HG03558 (cell line): ENCODE data around the gene RITA1.

Source experiments
- ATAC-seq: cut with Tn5 transposase; IDR thresholded peaks from one replicate; pipeline ENCODE4 v1.9.1; 2021; ENCODE audit warnings: moderate number of reproducible peaks; ENCODE audit not compliant: unreplicated experiment; ENCODE audit errors: extremely low read depth

Gene RITA1

DNA sequence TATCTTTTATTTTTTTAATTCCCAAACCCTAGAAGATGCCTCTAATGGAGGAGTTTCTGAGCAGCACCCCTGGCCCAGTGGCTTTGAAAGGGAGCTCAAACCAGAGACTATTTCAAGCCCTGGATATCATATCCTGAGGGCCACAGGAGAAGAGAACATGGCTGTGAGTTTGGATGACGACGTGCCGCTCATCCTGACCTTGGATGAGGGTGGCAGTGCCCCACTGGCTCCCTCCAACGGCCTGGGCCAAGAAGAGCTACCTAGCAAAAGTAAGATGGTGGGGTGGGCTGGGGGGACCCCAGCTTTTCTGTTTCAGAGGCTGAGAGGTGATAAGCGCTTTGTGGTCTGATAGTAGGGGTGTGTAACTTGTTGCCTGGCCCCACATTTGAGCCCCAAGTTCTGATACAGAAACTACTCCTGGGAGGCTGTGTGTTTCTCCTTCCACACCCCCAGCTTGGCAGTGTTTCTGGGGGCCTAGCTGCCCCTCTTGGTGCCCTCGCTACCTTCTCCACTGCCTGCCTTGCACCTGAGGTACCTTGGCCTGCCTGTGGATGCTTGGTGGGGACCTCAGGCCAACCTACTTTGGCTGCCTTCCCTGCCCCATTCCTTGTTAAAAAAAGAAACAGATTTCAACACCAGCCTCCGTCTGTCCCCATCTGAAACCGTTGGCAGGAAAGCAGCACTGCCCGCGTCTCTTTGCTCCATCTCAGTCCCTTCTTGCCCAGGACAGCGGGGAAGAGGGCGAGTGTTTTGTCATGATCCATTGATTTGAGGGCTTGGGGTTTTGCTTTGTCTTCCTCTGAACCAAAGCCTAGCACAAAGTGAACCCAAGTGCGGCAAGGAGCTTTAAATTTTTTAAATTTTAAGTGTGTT lies 41.4 kb downstream of the RITA1 start:
- no peak for ATAC-seq

DNA sequence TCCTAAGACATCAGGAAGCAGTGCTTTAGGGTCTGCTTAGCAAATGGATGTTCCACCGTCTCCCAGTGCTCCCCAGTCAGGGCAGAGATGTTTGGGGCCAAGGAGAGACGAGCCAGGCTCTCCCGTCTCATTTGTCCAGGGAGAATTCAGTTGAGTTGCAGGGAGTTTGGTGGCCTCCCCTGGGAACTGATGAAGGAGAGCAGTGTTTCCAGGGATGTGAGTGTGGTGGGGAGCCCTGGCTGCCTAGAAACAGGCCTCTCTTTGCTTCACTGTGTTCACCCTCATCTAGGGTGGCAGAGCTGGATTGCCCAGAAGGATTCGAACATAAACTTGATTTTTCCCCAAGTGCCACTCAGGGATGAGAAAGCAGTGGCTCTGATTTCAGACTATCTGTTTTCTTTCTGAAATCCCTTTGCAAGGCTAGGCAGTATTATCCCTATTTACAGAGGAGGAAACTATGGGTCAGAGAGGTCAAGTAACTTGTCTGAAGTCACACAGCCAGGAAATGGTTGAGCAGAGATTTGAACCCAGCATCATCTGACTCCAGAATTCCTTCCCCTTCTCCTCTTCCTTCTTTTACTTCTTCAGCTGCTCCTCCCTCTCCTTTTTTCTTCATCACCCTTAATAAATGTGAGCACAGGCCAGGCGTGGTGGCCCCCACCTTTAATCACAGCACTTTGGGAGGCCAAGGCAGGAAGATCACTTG lies 42.3 kb downstream of the RITA1 start:
- ATAC-seq = no peak

DNA sequence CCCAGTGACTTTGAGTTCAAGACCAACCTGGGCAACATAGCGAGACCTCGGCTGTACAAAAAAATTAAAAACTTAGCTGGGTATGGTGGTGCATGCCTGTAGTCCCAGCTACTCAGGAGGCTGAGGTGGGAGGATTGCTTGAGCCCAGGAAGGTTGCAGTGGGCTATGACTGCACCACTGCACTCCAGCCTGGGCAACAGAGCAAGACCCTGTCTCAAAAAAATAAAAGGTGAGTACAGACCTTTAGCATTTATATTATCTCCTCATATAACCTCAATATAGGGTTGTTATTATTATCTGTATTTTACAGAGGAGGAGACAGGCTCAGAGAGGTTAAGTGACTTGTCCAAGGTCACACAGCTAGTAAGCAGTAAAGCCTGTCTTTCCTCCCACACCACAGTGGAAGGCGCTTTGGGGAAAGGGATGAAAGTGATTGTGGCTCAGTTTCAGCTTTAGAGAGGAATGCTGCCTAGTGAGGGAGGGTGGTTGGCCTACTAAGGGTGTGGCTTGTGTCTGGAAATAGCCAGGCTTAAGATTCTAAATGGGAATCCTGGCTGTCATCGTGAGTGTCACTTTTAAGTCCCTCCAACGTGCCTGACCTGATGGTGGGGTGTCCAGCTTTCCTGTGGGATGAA lies 43.0 kb downstream of the RITA1 start:
- ATAC-seq = no peak

DNA sequence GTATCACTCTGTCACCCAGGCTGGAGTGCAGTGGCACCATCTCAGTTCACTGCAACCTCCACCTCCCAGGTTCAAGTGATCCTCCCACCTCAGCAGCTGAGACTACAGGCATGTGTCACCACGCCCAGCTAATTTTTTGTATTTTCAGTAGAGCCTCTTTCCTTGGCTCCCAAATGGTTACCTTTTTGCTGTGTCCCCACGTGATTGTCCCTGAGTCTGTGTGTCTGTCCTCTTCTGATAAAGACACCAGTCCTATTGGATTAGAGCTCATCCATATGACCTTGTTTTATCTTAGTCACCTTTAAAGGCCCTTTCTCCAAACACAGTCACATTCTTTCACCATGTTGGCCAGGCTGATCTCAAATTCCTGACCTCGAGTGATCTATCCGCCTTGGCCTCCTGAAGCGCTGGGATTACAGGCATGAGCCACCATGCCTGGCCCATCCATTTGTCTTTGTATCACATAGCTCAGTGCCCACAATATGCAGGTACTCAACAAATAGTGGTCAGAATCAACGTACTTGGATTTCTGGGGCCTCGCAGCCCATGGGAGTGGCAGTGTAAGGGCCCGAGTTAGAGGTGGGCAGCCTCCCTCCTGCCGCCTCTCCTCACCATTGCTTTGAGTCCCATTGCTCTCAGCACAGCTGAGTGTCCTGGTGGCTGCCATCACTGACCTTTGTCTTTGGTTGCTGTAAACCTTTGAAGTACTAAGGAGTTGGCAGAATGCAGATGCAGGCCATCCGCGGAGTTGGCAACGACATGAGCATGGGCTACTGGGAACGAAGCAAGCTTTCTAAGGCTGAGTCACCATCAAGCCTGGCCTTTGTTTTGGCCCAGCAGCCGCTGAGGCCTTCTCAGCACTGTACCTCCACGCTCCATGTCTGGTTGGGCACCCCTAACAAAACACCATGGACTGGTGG lies 45.1 kb downstream of the RITA1 start:
- no peak for ATAC-seq

DNA sequence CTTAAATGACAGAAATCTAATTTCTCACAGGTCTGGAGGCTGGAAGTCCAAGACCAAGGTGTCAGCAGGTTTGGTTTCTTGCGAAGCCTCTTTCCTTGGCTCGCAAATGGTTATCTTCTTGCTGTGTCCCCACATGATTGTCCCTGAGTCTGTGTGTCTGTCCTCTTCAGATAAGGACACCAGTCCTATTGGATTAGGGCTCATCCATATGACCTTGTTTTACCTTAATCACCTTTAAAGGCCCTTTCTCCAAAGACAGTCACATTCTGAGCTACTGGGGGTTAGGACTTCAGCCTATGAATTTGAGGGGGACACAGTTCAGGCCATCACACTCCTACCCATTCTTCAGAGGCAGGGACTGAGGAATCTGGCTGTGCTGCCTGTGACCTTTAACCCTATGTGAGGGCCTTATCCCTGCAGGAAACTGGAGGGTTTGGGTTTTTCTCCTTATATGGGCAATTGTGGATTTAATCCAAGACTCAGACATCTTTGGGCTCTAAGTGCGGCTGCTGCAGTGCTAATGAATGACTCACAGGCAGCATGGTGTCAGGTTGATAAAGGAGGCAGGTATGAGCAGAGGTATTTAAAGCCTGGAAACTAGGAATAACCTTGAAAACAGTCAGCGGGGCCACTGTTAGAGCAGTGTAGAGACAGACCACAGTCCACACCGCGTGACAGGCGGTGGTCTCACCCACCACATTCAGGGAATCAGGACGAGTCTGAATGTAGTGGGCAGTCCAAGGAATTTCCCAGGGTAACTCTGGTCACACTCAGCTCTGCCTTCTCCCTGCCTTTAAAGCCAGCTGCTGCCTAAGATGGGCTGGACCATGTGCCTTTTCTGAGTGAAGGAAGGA lies 45.9 kb downstream of the RITA1 start:
- no peak for ATAC-seq

DNA sequence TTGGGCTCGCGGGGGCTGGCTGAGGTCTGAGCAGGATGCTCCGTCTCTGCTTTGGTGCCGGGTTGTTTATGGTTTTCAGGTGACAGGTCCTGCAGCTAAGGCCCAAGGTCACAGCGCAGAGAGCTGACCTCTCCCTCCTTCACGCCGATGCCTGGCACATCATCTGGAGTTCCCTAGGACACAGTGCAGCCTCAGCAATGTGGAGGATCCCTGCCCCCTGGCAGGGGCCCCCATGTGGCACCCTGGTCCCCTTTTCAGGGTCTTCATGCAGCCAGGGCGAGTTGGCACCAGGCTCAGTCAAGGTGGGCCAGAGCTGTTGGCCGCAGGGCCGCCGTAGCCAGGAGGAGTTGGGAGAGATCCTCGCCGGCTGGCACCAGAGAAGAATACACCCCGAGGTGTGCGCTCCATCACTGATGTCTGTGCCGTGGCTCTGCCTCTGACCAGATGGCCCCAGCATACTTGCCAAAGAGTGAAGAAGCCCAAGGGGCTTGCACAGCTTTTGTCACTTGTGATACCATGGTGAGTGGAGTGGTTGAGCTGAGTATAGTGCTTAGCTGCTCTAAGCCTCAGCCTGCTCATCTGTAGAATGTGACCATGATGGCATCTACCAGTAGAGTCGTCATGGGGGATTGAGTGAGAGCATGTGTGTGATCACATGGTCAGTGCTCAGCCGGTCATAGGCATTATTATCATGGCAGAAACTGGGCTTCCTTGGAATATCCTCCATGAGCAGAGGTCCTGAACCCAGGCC lies 46.7 kb downstream of the RITA1 start:
- ATAC-seq = no peak

DNA sequence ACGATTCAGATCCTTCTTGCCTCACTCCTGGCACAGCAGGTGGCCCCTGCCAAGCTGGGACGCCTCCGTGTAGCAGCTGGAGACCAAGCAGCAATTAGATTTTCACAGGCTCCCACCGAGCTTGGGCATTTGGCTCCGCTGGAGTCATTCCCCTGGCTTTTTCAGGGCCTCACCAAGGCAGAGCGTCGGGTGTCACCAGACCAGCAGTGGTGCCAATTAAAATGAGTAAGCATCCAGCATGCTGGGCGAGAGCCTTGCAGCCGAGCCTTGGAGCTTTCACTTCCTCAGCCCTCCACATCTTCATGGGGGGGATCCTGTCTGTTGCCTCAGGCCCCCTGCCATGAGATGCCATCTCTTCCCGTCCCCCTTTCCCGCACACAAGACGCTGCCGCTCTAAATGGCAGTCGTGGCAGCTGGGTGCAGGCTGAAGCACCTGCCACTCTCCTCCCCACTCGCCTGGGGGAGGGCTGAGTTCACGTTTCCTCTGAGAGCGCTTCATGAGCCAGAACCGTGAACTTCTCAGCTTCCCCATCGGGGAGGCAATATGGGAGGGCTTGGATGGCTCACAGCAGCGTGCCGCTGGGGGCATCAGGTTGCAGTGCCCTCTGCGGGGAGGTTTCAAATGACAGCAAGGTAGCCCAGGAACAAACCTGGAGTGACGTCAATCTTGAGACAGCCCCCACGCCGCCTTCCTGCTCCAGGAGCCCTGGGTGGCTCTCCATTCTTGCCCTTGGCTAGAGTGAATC lies 47.5 kb downstream of the RITA1 start:
- ATAC-seq = peak; percentile 38

DNA sequence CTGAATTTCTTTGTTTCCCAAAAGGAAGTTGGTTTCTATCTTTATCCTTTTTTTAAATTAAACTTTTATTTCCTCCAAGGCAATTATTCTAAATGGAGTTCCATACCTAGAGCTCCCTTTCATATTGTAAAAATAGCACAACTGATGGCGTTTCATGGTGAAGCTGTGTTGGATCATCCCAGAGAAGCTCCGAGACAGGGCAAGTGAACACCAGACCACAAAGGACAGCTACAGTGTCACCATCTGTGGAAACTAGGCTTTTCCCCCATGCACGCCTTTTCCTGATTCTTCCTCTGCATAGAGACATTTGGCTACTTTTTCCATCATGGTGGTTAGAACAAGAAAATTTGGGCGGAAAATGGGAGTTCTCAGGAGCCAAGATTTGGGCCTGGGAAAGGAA lies 48.4 kb downstream of the RITA1 start:
- no peak for ATAC-seq

DNA sequence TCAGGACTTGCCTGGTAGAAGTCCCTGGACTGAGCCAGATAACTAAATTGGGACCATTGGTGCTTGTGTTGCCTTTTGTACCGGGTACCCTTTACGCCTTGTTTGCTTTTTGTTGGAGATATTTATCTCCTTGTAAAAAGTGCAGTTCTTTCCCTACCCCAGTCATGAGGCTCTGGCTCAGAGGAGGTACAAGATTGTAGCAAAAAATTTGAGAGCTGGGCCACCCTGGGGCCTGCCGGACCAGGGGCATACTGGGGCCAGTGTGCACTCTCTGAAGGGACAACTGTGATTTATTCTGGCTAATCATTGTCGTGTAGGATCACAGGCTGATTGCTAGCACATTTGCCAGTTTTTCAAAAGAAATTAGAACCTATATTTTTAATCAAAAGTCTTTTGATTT lies 49.0 kb downstream of the RITA1 start:
- ATAC-seq = no peak

DNA sequence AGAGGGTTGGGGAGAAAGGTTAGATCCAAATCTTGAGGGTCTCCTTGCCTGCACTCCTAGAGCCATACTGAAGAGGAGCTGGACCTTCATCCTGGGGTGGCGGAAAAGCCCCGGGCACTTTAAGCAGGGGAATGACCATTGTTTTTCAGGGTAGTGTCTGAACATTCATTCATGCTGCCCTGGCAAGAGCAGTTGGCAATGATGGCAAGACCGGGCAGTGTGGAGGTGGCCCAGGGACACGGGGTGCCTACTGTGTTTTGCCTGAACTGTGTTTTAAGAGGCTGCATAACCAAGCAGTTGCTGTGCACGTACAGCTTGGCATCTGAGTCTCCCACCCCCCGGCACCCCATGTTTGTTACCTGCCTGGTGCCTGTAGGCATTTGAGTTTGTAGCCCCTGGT lies 50.5 kb downstream of the RITA1 start:
- no peak for ATAC-seq

DNA sequence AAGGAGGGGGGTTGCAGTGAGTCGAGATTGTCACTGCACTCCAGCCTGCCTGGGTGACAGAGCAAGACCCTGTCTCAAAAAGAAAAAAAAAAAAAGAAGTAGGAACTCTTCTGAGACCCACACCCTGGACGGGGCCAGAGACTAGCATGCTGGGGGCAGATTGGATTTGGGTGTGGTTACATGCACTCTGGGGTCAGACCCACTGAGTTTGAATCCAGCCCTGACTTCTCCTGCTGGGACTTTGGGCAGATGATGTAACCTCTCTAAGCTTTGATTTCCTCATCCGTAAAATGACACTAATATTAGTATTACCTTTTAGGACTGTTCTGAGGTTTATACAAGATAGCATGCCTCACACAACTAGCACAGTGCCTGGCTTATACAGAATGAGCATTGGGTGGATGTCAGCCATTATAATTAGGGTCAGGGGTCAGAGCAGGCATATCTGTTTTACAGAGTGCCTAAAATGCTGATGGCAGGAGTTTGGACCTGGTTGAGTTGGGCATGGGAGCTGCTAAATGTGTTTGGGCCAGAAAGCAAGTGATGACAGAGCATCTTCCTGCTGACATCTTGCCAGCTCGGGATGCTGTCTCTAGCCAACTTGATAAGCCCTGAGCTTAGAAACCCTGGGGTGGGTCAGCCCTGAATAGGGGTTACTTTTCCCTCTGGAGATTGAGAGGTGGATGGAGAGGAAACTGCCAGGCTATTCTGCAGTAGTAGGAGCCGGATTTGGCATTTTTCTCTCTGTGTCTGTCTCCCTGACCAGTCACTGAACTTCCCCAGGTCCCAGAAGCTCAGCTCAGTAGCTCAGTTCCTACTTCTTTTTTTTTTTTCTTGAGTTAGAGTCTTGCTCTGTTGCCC lies 51.2 kb downstream of the RITA1 start:
- no peak for ATAC-seq

DNA sequence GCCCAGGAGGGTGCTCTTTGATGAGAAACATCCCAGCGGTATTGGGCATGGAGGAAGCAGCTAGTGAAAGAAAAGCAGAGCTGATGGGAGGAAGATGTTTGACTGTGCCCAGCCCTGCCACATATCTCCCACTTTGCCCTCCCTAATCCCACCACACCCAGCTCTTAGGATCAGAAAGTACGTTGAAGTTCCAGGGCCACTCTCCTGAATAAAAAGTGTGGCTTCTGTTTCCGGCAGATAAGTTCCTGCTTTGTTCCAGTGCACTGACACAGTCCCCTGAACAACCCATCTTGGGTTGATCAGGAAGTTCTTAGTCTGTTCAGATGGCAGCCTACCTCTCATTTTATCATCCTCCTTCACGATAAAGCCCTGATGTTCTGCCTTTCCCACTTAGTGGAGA lies 52.2 kb downstream of the RITA1 start:
- ATAC-seq = no peak

DNA sequence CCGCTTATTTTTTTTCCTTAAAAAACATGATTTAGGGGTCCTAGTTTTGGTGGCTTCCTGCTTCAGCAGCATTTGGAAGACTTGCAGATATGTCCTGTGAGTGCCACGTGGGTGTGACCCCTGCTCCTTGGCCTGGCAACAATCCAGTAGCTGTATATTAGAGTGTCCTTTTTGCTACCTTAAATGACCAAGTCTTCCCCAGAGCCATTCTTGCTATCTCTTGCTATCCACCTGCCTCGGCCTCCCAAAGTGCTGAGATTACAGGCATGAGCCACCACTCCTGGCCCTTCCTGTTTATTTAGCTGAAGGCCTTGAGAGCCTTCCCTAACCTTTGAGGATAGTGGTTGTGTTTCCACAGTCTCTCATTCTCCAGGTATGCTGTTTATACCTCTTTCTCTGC lies 52.8 kb downstream of the RITA1 start:
- no peak for ATAC-seq

DNA sequence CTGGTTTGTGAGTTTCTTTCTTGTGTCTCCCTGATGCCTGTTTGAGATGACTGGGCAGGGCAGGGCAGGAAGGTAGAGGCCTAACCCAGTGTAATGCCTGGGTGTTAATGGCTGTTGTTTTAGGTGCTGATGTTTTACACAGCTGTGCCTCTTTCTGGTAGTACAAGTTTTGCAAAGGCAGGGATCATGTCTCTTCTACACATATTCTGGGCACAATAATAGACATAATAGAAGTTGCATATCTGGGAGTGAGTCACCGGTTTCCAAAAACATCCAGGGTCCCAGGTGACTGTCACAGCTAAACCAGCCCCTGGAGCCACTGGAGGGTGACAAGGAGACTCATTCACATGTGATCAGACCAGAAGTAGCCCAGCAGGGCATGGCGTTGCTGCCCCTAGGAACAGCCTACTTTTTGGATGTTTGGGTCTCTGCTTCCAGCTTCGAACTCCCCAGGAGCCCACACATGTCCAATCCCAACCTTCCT lies 53.8 kb downstream of the RITA1 start:
- no peak for ATAC-seq

DNA sequence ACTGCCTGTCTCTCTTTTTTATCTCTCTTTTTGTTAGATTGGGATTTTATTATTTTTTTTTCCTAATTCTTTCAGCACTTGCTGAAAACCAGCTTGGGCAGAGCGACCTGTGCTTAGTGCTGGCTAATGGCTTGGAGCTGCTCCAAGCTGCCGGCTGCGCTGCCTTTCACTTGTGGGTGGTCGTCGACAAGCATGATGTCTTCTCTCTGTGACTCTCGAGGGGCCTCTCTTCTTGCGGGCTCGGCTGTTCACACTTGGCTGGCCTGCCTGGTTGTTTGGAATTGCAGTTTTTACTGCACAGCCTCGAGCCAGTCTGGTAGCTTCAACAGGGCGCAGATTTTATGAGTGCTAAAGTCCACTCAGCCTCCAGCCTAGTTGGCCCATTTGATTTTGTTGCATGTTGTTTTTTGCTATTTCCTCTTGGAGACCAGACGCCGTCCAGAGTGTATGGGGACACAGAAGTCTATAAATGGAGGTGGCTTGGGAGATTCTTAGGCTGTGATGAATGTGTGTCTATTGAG lies 54.4 kb downstream of the RITA1 start:
- ATAC-seq = no peak

DNA sequence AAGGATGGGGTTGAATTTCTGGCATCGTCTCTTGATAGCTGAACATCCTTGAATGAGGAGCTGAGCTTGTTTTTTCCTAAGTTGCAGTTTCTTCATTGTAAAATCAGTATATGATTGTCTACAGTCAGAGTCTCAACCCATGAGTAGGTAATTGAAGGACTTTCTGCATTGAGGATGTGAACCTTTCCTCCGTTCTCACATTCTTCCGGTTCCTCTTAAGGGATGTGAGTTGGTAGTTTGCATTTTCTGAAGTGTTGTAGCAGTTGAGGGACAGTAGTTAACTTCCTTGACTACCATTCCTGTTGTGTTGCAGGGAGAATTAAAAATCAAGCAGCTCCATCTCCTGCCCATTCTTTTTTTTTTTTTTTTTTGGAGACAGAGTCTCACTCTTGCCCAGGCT lies 54.9 kb downstream of the RITA1 start:
- ATAC-seq = no peak
